Ishikawa (cell line): ENCODE results near the gene HHIP.

Experiments used
- CEBPB ChIP-seq: IDR thresholded peaks from 2 replicates; pipeline ENCODE4 v1.6.1; 2012
- CREB1 ChIP-seq: IDR thresholded peaks from 2 replicates; pipeline ENCODE4 v1.6.1; 2012; ENCODE audit warnings: low read depth
- EGR1 ChIP-seq: IDR thresholded peaks from 2 replicates; pipeline ENCODE4 v1.6.1; 2012
- EP300 ChIP-seq: IDR thresholded peaks from 2 replicates; pipeline ENCODE4 v1.6.1; 2012; ENCODE audit warnings: borderline replicate concordance
- FOXM1 ChIP-seq: IDR thresholded peaks from 2 replicates; pipeline ENCODE4 v1.6.1; 2012; ENCODE audit warnings: low read depth, borderline replicate concordance
- NFIC ChIP-seq: IDR thresholded peaks from 2 replicates; pipeline ENCODE4 v1.6.1; 2012
- RAD21 ChIP-seq: IDR thresholded peaks from 2 replicates; pipeline ENCODE4 v1.6.1; 2012; ENCODE audit warnings: low read depth
- REST ChIP-seq: IDR thresholded peaks from 2 replicates; pipeline ENCODE4 v1.6.1; 2012; ENCODE audit warnings: low read depth, mild to moderate bottlenecking
- TAF1 ChIP-seq: IDR thresholded peaks from 2 replicates; pipeline ENCODE4 v1.6.1; 2012; ENCODE audit warnings: low read depth, mild to moderate bottlenecking
- TCF12 ChIP-seq: IDR thresholded peaks from 2 replicates; pipeline ENCODE4 v1.6.1; 2012; ENCODE audit warnings: low read depth
- TEAD4 ChIP-seq: IDR thresholded peaks from 2 replicates; pipeline ENCODE4 v1.6.1; 2012
- USF1 ChIP-seq: IDR thresholded peaks from 2 replicates; pipeline ENCODE4 v1.6.1; 2012
- YY1 ChIP-seq: IDR thresholded peaks from 2 replicates; pipeline ENCODE4 v1.6.1; 2012; ENCODE audit warnings: low read depth
- ZBTB7A ChIP-seq: IDR thresholded peaks from 2 replicates; pipeline ENCODE4 v1.6.1; 2012; ENCODE audit warnings: low read depth
- TF ChIP-seq, protein P1 (sequence below): IDR thresholded peaks from 2 replicates; pipeline ENCODE4 v1.6.1; 2012

The HHIP gene

DNA sequence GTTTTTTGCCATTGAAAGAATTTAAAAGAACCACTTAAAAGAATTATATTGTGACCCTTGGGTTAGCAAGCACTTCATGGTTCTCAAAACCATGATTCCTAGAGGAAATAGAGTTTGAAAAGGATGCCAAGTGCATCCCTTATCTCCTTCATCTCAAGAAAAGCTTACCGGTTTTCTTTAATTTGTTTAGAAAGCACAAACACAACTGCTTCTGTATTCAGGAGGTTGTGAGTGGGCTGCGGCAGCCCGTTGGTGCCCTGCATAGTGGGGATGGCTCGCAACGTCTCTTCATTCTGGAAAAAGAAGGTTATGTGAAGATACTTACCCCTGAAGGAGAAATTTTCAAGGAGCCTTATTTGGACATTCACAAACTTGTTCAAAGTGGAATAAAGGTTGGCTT is 13.5 kb downstream of the HHIP start:
- TF ChIP-seq EGR1 (no peak), FOXM1 (no peak), YY1 (no peak), EP300 (no peak), NFIC (no peak)

- TF ChIP-seq NFIC = no peak
- no peak for TF ChIP-seq YY1
- no peak for TF ChIP-seq FOXM1
- no peak for TF ChIP-seq CREB1
- TF ChIP-seq TEAD4 = no peak
- no peak for TF ChIP-seq ZBTB7A
- no peak for TF ChIP-seq REST
- no peak for TF ChIP-seq TAF1
- TF ChIP-seq, protein P1, sequence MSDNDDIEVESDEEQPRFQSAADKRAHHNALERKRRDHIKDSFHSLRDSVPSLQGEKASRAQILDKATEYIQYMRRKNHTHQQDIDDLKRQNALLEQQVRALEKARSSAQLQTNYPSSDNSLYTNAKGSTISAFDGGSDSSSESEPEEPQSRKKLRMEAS = no peak
- TF ChIP-seq TCF12 = no peak
- no peak for TF ChIP-seq EP300
- TF ChIP-seq USF1 = no peak
- TF ChIP-seq CEBPB = no peak
- TF ChIP-seq RAD21 = no peak
- no peak for TF ChIP-seq EGR1
Observed at GRCh38 chr4:144663834-144664475, 18.0 kb downstream of the HHIP start.

DNA sequence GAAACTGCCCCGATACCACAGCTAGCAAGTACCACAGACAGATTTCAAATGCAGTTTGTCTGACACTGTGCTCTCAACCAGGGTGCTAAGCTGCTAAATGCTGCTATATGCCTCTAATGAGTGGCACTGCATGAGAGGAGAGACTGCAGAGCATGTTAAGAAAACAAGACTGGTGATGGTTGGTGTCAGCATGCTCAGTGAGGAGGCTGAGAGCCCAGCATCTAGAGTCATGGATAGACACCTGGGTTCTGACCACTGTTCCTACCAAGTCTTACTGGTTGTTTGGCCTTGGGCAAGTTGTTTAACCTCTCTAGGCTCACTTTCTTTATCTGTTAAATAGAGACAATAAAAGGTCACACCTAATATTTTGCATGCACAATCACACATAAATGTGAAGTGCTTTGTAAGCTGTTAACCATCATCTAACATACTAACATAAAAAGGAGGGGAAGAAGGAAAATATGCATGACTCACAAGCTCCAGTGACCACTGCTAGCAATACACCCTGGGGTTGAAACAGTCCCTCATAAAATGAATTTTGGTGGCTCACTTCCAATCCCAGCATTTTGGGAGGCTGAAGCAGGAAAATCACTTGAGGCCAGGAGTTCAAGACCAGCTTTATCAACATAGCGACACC is 20.7 kb downstream of the HHIP start:
- TF ChIP-seq USF1 (no peak), REST (no peak), NFIC (no peak), FOXM1 (no peak), TAF1 (no peak), EGR1 (no peak), CEBPB (no peak), YY1 (no peak), TCF12 (no peak), RAD21 (no peak), TEAD4 (no peak), EP300 (no peak), CREB1 (no peak), ZBTB7A (no peak)
- TF ChIP-seq, protein P1 = no peak

GRCh38 chr4:144667500-144667899 is 21.5 kb downstream of the HHIP start:
- TF ChIP-seq RAD21 (no peak), TEAD4 (no peak), ZBTB7A (no peak), NFIC (no peak), EP300 (no peak), REST (no peak), EGR1 (no peak), FOXM1 (no peak), TAF1 (no peak), USF1 (no peak), CEBPB (no peak)
- TF ChIP-seq, protein P1 = no peak
